HG02763 (cell line): ENCODE results near the gene GPR62.

Experiments
- ATAC-seq: cut with Tn5 transposase; IDR thresholded peaks from one replicate; pipeline ENCODE4 v1.9.1; 2021; ENCODE audit warnings: mild to moderate bottlenecking, moderate library complexity; ENCODE audit not compliant: unreplicated experiment

Gene GPR62

GRCh38 chr3:51937611-51938450 lies 17.4 kb upstream of the GPR62 start:
- ATAC-seq: no peak

DNA sequence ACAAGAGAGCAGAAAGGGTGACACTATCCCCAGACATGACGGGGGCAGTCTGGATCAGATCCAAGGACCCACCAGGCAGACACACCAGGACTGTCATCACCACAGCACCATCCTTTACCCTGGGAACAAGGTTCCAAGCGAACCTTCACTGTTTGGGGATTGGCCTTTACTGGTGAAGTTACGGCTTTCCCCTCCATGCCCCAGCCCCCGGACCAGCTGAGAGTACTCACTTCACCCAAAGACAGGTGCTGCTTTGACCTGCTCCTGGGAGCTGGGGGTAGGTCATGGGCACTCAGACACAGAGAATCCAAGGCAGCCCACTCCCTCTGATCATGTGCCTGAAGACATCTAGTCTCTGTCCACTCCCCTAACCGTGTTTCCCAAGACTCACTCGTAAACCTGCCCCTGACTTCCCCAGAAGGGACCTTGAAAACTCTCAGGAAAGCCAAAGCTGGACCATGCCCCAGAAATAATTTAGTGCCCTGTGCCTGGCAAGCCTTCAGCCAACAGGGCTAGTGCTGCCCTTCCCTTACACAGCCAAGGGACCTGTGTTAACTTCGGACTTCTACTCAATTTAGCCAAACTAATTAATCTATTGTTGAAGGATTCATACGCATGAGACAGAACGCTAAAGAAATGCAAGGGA lies 16.3 kb upstream of the GPR62 start:
- ATAC-seq: no peak

DNA sequence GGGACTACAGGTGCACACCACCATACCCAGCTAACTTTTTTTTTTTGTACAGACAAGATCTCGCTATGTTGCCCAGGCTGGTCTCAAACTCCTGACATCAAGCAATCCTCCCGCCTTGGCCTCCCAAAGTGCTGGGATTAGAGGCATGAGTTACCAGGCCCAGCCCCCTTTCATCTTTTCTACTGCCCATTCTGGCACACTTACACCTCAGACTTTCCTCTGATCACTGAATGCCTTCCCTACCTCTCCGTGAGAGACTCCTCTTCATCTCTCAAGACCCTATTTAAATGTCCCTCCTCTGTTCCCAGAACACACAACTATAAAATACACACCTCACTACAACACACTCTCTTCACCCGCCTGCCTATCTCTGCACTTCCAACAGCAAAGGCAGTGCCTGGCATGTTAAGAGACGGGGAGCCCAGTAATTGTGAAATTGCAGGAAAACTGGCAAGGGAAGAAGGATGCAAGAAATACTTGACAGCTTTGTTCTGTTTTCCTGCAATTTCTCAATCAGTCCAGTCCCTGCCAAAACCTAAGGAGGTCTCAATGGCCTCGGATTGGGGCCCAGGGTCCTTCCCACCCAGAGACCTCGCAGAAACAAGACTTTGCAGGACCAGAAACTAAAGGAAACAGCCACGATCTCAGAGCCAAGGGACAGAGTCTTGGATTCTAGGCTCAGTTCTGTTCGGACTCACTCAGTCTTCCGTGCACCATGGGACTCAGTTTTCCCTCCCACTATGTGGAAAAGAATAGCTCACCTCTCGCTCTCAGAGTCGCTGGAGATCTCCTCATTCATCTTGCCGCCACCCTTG lies 14.3 kb upstream of the GPR62 start:
- no peak for ATAC-seq

- no peak for ATAC-seq
Measured at GRCh38 chr3:51941463-51941797, 13.8 kb upstream of the GPR62 start.

GRCh38 chr3:51941798-51942602 lies 13.2 kb upstream of the GPR62 start, which contains the start of the genes PARP3 and RRP9:
Gene PARP3 (plus strand): TSS chr3:51942363. CDS start chr3:51943356, 993 bp downstream.
Gene RRP9 (minus strand): TSS chr3:51941904. CDS start chr3:51941867, 37 bp downstream.
- peak; percentile 87 for ATAC-seq

DNA sequence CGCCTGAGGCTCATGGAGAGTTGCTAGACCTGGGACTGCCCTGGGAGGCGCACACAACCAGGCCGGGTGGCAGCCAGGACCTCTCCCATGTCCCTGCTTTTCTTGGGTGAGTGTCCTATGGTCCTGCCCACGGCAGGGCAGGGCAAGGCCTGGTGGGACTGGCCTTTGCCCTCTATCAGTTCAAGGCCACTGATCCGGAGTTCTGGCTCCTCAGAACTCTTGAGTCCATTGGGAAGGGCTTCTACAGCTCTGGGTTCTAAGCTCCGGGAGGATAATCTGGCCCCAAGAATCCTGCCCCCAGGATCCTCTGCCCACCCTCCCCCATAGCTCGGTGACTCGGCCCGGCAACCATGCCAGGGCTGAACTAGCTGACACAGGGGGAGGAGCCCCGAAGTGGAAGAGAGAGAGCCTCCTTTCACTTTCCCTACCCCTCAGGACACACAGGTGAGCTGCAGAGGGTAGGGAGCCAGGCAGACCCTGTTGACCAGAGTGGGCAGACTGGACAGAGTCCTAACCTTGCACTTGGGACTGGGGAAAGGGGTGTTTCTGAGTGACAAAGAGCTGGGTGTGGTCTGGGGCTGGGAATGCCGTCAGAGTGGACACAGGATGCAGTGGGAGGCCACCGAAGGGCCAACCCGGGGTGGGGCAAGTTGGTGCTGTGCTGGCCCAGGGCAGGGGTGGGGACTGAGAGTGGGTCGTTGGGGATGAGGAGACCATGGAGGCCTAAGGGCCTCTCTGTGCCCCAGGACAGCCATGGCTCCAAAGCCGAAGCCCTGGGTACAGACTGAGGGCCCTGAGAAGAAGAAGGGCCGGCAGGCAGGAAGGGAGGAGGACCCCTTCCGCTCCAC lies 12.4 kb upstream of the GPR62 start:
- no peak for ATAC-seq

DNA sequence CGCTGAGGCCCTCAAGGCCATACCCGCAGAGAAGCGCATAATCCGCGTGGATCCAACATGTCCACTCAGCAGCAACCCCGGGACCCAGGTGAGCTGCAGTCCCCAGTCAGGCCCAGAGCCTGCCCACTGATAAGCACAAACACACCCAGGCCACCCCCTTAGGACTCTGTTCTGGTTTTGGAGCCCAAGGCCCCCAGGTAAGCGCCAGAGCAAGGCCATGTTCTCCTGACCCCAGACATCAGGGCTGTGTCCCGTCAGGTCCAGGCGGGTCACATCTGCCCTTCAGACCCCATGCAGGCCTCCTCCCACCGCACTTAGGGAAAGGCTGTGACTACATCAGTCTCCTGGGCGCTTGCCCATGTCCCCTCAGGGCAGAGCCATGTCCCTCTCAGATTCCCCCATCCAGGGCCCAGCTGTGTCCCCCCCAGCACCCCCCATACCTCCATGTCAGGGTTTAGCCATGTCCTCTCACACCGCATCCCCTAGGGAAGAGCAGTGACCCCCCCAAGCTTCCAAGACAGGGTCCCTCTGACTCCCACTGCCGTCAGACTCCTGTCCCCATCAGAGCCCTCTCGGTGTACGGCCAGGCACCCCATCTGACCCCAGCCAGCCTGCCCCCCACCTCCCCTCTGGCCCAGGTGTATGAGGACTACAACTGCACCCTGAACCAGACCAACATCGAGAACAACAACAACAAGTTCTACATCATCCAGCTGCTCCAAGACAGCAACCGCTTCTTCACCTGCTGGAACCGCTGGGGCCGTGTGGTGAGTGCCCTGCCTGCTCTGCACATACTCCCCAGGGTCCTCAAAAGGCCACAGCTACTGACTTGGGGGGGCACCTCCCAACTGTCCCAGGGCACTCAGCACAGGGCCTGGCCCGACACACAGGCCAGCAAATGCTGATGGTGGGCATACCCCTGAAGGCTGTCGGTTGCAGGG lies 11.5 kb upstream of the GPR62 start:
- ATAC-seq: no peak

DNA sequence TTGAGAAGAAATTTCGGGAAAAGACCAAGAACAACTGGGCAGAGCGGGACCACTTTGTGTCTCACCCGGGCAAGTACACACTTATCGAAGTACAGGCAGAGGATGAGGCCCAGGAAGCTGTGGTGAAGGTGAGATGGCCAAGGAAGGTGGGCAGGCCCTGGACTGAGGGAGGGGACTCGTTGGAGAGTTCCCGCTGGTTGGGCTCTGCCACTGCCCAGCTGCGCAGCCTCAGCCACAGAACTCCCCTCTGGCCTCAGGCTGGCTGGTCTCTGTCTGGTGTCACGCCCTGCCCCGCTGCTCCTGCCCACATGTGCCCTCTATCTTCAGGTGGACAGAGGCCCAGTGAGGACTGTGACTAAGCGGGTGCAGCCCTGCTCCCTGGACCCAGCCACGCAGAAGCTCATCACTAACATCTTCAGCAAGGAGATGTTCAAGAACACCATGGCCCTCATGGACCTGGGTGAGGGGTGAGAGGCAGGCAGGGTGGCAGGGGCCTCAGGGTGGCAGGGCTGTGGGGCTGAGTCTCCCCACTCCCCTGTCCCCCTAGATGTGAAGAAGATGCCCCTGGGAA lies 10.6 kb upstream of the GPR62 start:
- no peak for ATAC-seq

GRCh38 chr3:51945031-51945840 lies 9.9 kb upstream of the GPR62 start:
- no peak for ATAC-seq

DNA sequence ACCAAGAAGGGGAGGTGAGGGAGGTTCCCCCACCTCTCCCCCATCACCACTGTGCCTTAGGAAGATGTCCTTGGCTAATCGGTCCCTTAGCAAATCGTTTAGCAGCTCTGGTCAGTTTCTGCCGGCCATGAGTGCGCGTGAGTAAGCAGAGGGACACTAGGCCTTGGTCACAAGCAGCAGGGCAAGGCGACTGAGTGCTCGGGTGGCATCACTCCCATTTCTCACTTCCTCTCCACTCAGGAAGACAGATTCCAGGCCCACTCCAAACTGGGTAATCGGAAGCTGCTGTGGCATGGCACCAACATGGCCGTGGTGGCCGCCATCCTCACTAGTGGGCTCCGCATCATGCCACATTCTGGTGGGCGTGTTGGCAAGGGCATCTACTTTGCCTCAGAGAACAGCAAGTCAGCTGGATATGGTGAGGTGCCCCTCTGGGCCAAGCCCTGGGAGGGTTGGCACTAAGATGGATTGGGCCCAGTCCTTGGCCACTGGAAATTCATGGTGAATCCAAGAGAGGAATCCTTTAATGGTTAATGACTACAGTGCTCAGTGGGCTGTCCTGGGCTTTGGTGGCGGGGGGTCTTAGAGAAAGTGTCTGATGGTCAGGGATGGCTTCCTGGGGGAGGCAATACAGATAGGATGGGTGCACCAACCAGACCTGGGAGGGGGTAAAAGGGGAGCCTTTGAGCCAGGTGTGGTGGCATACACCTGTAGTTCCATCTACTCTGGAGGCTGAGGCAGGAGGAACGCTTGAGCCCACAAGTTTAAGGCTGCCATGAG lies 9.1 kb upstream of the GPR62 start:
- no peak for ATAC-seq

- ATAC-seq: no peak
Measured at GRCh38 chr3:51946796-51947195, 8.4 kb upstream of the GPR62 start.

DNA sequence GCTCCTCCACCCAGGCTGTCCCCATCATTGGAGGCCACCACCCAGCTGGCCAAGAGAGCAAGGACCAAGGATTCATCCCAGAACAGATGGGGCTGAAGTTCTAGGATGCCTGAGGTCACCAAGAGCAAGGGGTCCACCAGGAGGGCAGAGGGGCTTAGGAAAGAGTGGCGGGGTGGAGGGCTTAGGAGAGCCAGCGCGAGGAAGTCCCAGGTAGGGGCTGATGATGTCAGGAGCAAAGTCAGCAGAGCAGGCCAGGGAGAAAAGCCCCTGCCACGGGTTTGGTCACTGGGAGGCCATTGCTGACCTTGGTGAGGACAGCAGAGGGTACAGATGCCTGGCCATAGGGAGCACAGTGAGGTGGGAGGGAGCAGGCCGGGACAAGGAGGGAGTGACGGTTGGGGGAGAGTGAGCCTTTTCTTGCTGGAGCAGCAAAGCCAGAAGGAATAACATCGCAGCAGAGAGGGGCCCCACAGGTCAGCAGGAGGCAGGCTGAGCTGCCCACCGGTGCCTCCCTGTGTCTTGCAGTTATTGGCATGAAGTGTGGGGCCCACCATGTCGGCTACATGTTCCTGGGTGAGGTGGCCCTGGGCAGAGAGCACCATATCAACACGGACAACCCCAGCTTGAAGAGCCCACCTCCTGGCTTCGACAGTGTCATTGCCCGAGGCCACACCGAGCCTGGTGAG lies 7.8 kb upstream of the GPR62 start:
- no peak for ATAC-seq

GRCh38 chr3:51948016-51948580 lies 7.1 kb upstream of the GPR62 start:
- ATAC-seq: no peak

- ATAC-seq: no peak
Measured at GRCh38 chr3:51949121-51949520, 6.1 kb upstream of the GPR62 start.

GRCh38 chr3:51950899-51951298 lies 4.3 kb upstream of the GPR62 start:
- no peak for ATAC-seq

GRCh38 chr3:51953445-51953844 lies 1.7 kb upstream of the GPR62 start:
- ATAC-seq: no peak
